SK-N-SH treated with all-trans-retinoic acid at 6 μM for 48 hours (cell line): ENCODE measurements around the gene GLRX5.

Experiments used
- ATAC-seq: fragments of 200-7000 bp; cut with Tn5 transposase; 3 replicates; pipeline ENCODE4 v1.9.1; 2020; ENCODE audit warnings: mild to moderate bottlenecking, moderate library complexity
- BACH2 ChIP-seq: fragments of 250-450 bp; sonication (Bioruptor Pico); IDR thresholded peaks from 2 replicates; pipeline ENCODE4 v1.9.0; 2021; ENCODE audit warnings: mild to moderate bottlenecking, borderline replicate concordance
- CSDC2 ChIP-seq: fragments of 250-450 bp; sonication (Bioruptor Pico); IDR thresholded peaks from 2 replicates; pipeline ENCODE4 v1.5.0; 2020; ENCODE audit warnings: mild to moderate bottlenecking, moderate library complexity
- ESRRG ChIP-seq: fragments of 250-450 bp; sonication (Bioruptor Pico); IDR thresholded peaks from 2 replicates; pipeline ENCODE4 v1.6.1; 2021; ENCODE audit warnings: mild to moderate bottlenecking
- GLIS3 ChIP-seq: fragments of 250-450 bp; sonication (Bioruptor Pico); IDR thresholded peaks from 2 replicates; pipeline ENCODE4 v1.5.0; 2020; ENCODE audit warnings: mild to moderate bottlenecking, moderate library complexity
- PPARA ChIP-seq: fragments of 250-450 bp; sonication (Bioruptor Pico); IDR thresholded peaks from 2 replicates; pipeline ENCODE4 v1.5.0; 2020; ENCODE audit warnings: mild to moderate bottlenecking, borderline replicate concordance
- RARB ChIP-seq: fragments of 250-450 bp; sonication (Bioruptor Pico); IDR thresholded peaks from 2 replicates; pipeline ENCODE4 v1.8.0; 2021; ENCODE audit warnings: mild to moderate bottlenecking, moderate library complexity
- SNAI2 ChIP-seq: fragments of 250-450 bp; sonication (Bioruptor Pico); IDR thresholded peaks from 2 replicates; pipeline ENCODE4 v1.5.0; 2020; ENCODE audit warnings: mild to moderate bottlenecking, moderate library complexity
- TOX ChIP-seq: fragments of 250-450 bp; sonication (Bioruptor Pico); IDR thresholded peaks from 2 replicates; pipeline ENCODE4 v1.8.0; 2021; ENCODE audit warnings: mild to moderate bottlenecking, moderate library complexity, borderline replicate concordance
- ZC3H10 ChIP-seq: fragments of 250-450 bp; sonication (Bioruptor Pico); IDR thresholded peaks from 2 replicates; pipeline ENCODE4 v1.5.1; 2021; ENCODE audit warnings: mild to moderate bottlenecking, moderate library complexity
- ZFP3 ChIP-seq: fragments of 250-450 bp; sonication (Bioruptor Pico); IDR thresholded peaks from 2 replicates; pipeline ENCODE4 v1.5.0; 2020; ENCODE audit warnings: mild to moderate bottlenecking, moderate library complexity
- ZNF565 ChIP-seq: fragments of 450-650 bp; formaldehyde crosslinking; conservative IDR thresholded peaks from 2 replicates; pipeline ENCODE4 v1.5.0; 2020; ENCODE audit warnings: low read depth, mild to moderate bottlenecking, moderate library complexity
- ZNF70 ChIP-seq: fragments of 450-650 bp; formaldehyde crosslinking; IDR thresholded peaks from 2 replicates; pipeline ENCODE4 v1.5.0; 2020; ENCODE audit warnings: mild to moderate bottlenecking, moderate library complexity
- ZNF8 ChIP-seq: fragments of 450-650 bp; formaldehyde crosslinking; IDR thresholded peaks from 2 replicates; pipeline ENCODE4 v1.5.0; 2020; ENCODE audit warnings: mild to moderate bottlenecking, moderate library complexity
- TF ChIP-seq, protein P1 (sequence below): fragments of 250-450 bp; sonication (Bioruptor Pico); IDR thresholded peaks from 2 replicates; pipeline ENCODE4 v1.5.0; 2020; ENCODE audit warnings: mild to moderate bottlenecking, moderate library complexity
- TF ChIP-seq, protein P2 (sequence below): fragments of 250-450 bp; sonication (Bioruptor Pico); IDR thresholded peaks from 2 replicates; pipeline ENCODE4 v1.8.0; 2021; ENCODE audit warnings: low read depth, mild to moderate bottlenecking, moderate library complexity, borderline replicate concordance
- TF ChIP-seq, protein P3 (sequence below): fragments of 250-450 bp; sonication (Bioruptor Pico); IDR thresholded peaks from 2 replicates; pipeline ENCODE4 v1.5.1; 2021; ENCODE audit warnings: mild to moderate bottlenecking, moderate library complexity
- TF ChIP-seq, protein P4 (sequence below): fragments of 250-450 bp; sonication (Bioruptor Pico); IDR thresholded peaks from 2 replicates; pipeline ENCODE4 v1.8.0; 2020; ENCODE audit warnings: mild to moderate bottlenecking, moderate library complexity, borderline replicate concordance

GLRX5 gene

DNA sequence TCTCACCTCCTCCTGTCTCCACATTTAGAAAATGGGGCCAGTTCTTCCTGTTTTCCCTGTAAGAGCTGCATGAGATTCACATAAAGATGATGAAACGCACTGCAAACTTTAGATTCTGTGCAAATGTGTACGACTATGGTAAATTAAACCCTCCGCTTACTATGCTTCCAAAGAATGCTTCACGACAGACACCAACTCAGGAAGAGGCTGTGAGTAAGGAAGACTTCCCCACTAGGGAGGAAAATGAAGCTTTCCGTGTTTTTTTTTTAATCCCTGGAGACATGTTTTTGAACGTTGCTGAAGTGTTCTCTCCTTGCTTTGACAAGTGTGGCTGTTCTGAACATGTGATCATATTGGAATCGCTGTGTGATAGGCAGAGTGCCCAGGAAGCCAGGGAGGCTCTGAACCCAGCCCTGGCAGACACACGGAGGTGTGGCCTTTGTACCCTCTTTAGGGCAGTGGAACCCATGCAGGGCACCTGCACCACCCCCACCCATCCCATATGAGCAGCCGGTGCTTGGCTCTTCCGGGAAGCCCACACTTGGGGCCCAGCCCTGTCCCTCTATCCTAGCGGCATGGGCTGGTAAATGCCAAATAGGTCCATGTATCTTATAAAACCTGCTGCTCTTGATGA lies 10.9 kb upstream of the GLRX5 start:
- TF ChIP-seq, protein P1, sequence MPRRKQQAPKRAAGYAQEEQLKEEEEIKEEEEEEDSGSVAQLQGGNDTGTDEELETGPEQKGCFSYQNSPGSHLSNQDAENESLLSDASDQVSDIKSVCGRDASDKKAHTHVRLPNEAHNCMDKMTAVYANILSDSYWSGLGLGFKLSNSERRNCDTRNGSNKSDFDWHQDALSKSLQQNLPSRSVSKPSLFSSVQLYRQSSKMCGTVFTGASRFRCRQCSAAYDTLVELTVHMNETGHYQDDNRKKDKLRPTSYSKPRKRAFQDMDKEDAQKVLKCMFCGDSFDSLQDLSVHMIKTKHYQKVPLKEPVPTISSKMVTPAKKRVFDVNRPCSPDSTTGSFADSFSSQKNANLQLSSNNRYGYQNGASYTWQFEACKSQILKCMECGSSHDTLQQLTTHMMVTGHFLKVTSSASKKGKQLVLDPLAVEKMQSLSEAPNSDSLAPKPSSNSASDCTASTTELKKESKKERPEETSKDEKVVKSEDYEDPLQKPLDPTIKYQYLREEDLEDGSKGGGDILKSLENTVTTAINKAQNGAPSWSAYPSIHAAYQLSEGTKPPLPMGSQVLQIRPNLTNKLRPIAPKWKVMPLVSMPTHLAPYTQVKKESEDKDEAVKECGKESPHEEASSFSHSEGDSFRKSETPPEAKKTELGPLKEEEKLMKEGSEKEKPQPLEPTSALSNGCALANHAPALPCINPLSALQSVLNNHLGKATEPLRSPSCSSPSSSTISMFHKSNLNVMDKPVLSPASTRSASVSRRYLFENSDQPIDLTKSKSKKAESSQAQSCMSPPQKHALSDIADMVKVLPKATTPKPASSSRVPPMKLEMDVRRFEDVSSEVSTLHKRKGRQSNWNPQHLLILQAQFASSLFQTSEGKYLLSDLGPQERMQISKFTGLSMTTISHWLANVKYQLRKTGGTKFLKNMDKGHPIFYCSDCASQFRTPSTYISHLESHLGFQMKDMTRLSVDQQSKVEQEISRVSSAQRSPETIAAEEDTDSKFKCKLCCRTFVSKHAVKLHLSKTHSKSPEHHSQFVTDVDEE (CRISPR knock-in tag): no peak
- TF ChIP-seq ZFP3 (no peak), BACH2 (CRISPR knock-in tag) (no peak), ZC3H10 (no peak), ZNF565 (no peak), GLIS3 (CRISPR knock-in tag) (no peak), SNAI2 (CRISPR knock-in tag) (no peak), PPARA (CRISPR knock-in tag) (no peak), ZNF70 (CRISPR knock-in tag) (no peak), RARB (no peak), TOX (CRISPR knock-in tag) (no peak)
- TF ChIP-seq, protein P2, sequence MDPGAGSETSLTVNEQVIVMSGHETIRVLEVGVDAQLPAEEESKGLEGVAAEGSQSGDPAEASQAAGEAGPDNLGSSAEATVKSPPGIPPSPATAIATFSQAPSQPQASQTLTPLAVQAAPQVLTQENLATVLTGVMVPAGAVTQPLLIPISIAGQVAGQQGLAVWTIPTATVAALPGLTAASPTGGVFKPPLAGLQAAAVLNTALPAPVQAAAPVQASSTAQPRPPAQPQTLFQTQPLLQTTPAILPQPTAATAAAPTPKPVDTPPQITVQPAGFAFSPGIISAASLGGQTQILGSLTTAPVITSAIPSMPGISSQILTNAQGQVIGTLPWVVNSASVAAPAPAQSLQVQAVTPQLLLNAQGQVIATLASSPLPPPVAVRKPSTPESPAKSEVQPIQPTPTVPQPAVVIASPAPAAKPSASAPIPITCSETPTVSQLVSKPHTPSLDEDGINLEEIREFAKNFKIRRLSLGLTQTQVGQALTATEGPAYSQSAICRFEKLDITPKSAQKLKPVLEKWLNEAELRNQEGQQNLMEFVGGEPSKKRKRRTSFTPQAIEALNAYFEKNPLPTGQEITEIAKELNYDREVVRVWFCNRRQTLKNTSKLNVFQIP: no peak
- TF ChIP-seq, protein P3, sequence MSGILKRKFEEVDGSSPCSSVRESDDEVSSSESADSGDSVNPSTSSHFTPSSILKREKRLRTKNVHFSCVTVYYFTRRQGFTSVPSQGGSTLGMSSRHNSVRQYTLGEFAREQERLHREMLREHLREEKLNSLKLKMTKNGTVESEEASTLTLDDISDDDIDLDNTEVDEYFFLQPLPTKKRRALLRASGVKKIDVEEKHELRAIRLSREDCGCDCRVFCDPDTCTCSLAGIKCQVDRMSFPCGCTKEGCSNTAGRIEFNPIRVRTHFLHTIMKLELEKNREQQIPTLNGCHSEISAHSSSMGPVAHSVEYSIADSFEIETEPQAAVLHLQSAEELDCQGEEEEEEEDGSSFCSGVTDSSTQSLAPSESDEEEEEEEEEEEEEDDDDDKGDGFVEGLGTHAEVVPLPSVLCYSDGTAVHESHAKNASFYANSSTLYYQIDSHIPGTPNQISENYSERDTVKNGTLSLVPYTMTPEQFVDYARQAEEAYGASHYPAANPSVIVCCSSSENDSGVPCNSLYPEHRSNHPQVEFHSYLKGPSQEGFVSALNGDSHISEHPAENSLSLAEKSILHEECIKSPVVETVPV (CRISPR knock-in tag): no peak
- ATAC-seq: no peak

DNA sequence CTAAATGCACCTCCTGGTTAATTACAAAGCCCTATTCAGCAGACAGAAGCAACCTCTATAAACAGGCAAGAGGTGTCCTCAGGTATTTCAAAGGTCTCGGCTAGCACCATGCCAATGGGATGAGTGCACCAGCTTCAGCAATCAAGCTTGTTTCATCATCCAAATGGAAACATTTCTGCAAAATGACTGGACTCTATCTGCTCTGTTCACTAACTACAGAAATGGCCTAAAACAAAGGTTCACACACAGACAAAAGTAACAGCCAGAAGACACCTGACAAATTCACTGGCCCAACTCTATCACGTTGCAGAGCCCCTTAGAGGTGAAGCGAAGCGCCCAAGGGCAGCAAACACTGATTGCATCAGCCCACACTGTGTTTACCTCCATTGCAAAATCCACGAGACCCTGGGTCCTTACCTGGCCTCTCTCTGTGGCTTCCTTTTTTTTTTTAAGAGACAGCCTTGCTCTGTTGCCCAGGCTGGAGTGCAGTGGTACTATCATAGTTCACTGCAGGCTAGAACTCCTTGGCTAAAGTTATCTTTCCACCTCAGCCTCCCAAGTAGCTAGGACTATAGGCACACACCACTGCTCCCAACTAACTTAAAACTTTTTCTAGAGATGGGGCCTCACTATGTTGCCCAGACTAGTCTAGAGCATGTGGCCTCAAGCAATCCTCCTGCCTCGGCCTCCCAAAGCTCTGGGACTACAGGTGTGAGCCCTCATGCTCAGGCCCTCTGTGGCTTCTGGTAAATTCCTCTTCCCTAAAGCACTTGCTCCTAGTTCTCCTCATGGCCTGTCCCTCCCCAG lies 9.9 kb upstream of the GLRX5 start:
- no peak for ATAC-seq

More for the DNA sequence above, 9.9 kb upstream of the GLRX5 start:
- TF ChIP-seq PPARA (CRISPR knock-in tag): no peak
- no peak for TF ChIP-seq ZC3H10
- TF ChIP-seq, protein P4, sequence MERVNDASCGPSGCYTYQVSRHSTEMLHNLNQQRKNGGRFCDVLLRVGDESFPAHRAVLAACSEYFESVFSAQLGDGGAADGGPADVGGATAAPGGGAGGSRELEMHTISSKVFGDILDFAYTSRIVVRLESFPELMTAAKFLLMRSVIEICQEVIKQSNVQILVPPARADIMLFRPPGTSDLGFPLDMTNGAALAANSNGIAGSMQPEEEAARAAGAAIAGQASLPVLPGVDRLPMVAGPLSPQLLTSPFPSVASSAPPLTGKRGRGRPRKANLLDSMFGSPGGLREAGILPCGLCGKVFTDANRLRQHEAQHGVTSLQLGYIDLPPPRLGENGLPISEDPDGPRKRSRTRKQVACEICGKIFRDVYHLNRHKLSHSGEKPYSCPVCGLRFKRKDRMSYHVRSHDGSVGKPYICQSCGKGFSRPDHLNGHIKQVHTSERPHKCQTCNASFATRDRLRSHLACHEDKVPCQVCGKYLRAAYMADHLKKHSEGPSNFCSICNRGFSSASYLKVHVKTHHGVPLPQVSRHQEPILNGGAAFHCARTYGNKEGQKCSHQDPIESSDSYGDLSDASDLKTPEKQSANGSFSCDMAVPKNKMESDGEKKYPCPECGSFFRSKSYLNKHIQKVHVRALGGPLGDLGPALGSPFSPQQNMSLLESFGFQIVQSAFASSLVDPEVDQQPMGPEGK (CRISPR knock-in tag): no peak
- no peak for TF ChIP-seq SNAI2 (CRISPR knock-in tag)
- no peak for TF ChIP-seq ZNF565
- TF ChIP-seq ESRRG (CRISPR knock-in tag): no peak
- TF ChIP-seq ZNF70 (CRISPR knock-in tag): no peak
- TF ChIP-seq TOX (CRISPR knock-in tag): no peak
- TF ChIP-seq CSDC2 (CRISPR knock-in tag): no peak
- TF ChIP-seq ZNF8 (CRISPR knock-in tag): no peak
- TF ChIP-seq GLIS3 (CRISPR knock-in tag): no peak
- TF ChIP-seq, protein P1 (CRISPR knock-in tag): no peak
